ENCODE results near the gene ADAMTS12. TPM values are rescaled to one million over a fixed set of nuclear protein-coding genes. Genes with fewer than 3 reads are reported as not detected.

The ADAMTS12 gene
- polyA plus RNA-seq, 1 donor (not counting 4 experiments of a cell fraction or from before 2014, with no cell fraction given): 0.49 TPM

- Histone ChIP-seq H3K9me1 (ENCODE audit: control insufficient read depth, extremely low read depth, insufficient read depth, low read length) (no peaks in the 10 kb centered on the region), H3K9ac (ENCODE audit: control insufficient read depth, extremely low read depth, insufficient read depth, low read length) (no peak overlapping the region), H2AFZ (ENCODE audit: control insufficient read depth, low read length) (no peak overlapping the region), H3K4me2 (ENCODE audit: control insufficient read depth, extremely low read depth, insufficient read depth, low read depth, low read length) (no peak overlapping the region), H3K4me3 (ENCODE audit: control insufficient read depth in 2 of 3, extremely low read depth in 1 of 3, insufficient read depth in 2 of 3, low read depth in 1 of 3, low read length in 3 of 3) (no peak overlapping the region), H4K20me1 (ENCODE audit: control insufficient read depth, extremely low read depth, insufficient read depth, low read length) (no peaks in the 10 kb centered on the region), H3K27ac (ENCODE audit: control insufficient read depth, insufficient read depth, low read length) (no peak overlapping the region), H3K4me1 (ENCODE audit: control insufficient read depth, extremely low read depth, insufficient read depth, low read length) (no peaks in the 10 kb centered on the region), H3K79me2 (ENCODE audit: control insufficient read depth, insufficient read depth, low read length) (no peaks in the 10 kb centered on the region), H3K27me3 (ENCODE audit: control insufficient read depth, extremely low read depth, insufficient read depth, low read length) (no peaks in the 10 kb centered on the region), H3K9me3 (ENCODE audit: control insufficient read depth, low read depth, low read length) (no peaks in the 10 kb centered on the region), H3K36me3 (ENCODE audit: control insufficient read depth in 2 of 2, extremely low read depth in 1 of 2, insufficient read depth in 2 of 2, low read length in 2 of 2) (no peaks in the 10 kb centered on the region)
- no peak for TF ChIP-seq EZH2 (IDR thresholded peaks at IDR 0.05; ENCODE audit: low read length)
- TF ChIP-seq, protein P1, sequence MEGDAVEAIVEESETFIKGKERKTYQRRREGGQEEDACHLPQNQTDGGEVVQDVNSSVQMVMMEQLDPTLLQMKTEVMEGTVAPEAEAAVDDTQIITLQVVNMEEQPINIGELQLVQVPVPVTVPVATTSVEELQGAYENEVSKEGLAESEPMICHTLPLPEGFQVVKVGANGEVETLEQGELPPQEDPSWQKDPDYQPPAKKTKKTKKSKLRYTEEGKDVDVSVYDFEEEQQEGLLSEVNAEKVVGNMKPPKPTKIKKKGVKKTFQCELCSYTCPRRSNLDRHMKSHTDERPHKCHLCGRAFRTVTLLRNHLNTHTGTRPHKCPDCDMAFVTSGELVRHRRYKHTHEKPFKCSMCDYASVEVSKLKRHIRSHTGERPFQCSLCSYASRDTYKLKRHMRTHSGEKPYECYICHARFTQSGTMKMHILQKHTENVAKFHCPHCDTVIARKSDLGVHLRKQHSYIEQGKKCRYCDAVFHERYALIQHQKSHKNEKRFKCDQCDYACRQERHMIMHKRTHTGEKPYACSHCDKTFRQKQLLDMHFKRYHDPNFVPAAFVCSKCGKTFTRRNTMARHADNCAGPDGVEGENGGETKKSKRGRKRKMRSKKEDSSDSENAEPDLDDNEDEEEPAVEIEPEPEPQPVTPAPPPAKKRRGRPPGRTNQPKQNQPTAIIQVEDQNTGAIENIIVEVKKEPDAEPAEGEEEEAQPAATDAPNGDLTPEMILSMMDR (optimal IDR thresholded peaks at IDR 0.05 in 1 of 3, IDR thresholded peaks at IDR 0.05 in 1 of 3, conservative IDR thresholded peaks at IDR 0.05 in 1 of 3; ENCODE audit: extremely low read depth in 1 of 3, insufficient read depth in 2 of 3, low read length in 3 of 3): no peak
- FAIRE-seq (no peak), DNase-seq (ENCODE audit: low read depth, low spot score) (no peak)
- dilution Hi-C loops (cut with MboI; ENCODE audit: extremely low pct_ligation_motif_present, low sequenced_read_pairs): no loop called here
Observed at GRCh38 chr5:33735072-33735471, 156.7 kb downstream of the ADAMTS12 start.

DNA sequence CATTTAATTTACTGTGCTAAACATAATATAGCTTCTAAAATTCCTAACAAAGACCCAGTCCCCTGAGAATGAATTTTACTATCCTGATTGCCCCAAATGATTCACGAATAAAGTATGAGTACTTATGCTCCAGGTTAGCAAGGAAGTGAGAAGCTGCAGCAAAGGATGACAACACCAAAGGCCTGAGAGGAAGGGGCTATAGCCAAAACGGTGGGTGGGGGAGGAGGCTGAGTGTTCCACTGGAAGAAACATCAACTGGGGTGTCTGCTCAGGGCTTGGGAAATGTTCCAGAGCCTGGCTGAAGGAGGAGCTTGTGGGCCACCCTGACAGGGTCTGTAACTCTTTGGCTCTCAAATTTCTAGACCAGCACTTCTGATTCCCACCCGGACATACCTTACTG, 157.3 kb downstream of the ADAMTS12 start:
- no peak overlapping the region for H2AFZ ChIP-seq (ENCODE audit: control insufficient read depth, low read length)
- dilution Hi-C loops (cut with MboI; ENCODE audit: extremely low pct_ligation_motif_present, low sequenced_read_pairs): no loop called here
- no peaks in the 10 kb centered on the region for H3K9me1 ChIP-seq (ENCODE audit: control insufficient read depth, extremely low read depth, insufficient read depth, low read length)
- no peak overlapping the region for H3K27ac ChIP-seq (ENCODE audit: control insufficient read depth, insufficient read depth, low read length)
- no peaks in the 10 kb centered on the region for H3K27me3 ChIP-seq (ENCODE audit: control insufficient read depth, extremely low read depth, insufficient read depth, low read length)
- no peak overlapping the region for H3K4me3 ChIP-seq (ENCODE audit: control insufficient read depth in 2 of 3, extremely low read depth in 1 of 3, insufficient read depth in 2 of 3, low read depth in 1 of 3, low read length in 3 of 3)
- no peaks in the 10 kb centered on the region for H3K36me3 ChIP-seq (ENCODE audit: control insufficient read depth in 2 of 2, extremely low read depth in 1 of 2, insufficient read depth in 2 of 2, low read length in 2 of 2)
- H3K4me2 ChIP-seq (ENCODE audit: control insufficient read depth, extremely low read depth, insufficient read depth, low read depth, low read length): no peak overlapping the region
- H3K4me1 ChIP-seq (ENCODE audit: control insufficient read depth, extremely low read depth, insufficient read depth, low read length): no peaks in the 10 kb centered on the region
- no peaks in the 10 kb centered on the region for H3K79me2 ChIP-seq (ENCODE audit: control insufficient read depth, insufficient read depth, low read length)
- H3K9ac ChIP-seq (ENCODE audit: control insufficient read depth, extremely low read depth, insufficient read depth, low read length): no peak overlapping the region
- no peaks in the 10 kb centered on the region for H4K20me1 ChIP-seq (ENCODE audit: control insufficient read depth, extremely low read depth, insufficient read depth, low read length)
- H3K9me3 ChIP-seq (ENCODE audit: control insufficient read depth, low read depth, low read length): no peaks in the 10 kb centered on the region
- TF ChIP-seq EZH2 (IDR thresholded peaks at IDR 0.05; ENCODE audit: low read length): no peak
- TF ChIP-seq, protein P1 (optimal IDR thresholded peaks at IDR 0.05 in 1 of 3, IDR thresholded peaks at IDR 0.05 in 1 of 3, conservative IDR thresholded peaks at IDR 0.05 in 1 of 3; ENCODE audit: extremely low read depth in 1 of 3, insufficient read depth in 2 of 3, low read length in 3 of 3): no peak
- DNase-seq (ENCODE audit: low read depth, low spot score): no peak
- no peak for FAIRE-seq
